ENCODE results near the gene RBMS1. TPM values are rescaled to one million over a fixed set of nuclear protein-coding genes. Genes with fewer than 3 reads are reported as not detected.
A peak's percentile ranks its signal among the peaks of the same experiment; 100 is the strongest.
"Not testable (repeated sequence)": the region's sequence is repeated elsewhere in the genome, so short reads cannot be mapped to it uniquely, and the experiment has no call there.

Gene RBMS1
- total RNA-seq, 1 donor from 2014 or later: 9.3 TPM

DNA sequence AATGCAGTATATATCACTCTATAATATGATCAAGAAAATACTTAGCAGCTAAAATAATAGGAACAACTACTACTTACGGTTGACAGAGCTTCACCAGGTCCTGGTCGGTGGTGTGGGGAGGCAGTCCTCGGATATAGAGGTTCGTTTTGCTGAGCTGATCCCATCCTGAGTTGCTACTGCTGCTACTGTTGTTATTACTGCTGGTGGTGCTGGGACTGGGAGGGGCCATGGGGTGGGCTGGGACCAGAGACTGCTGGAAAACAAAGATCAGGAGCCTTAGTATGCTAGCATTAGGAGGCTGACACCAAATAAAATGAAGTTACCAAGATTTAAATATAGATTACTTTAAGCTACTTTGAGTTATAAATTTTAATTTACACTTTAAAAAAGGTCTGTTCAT, 126.5 kb downstream of the RBMS1 start:
- ATAC-seq; DNase-seq (ENCODE audit: low spot score): not testable (repeated sequence)

DNA sequence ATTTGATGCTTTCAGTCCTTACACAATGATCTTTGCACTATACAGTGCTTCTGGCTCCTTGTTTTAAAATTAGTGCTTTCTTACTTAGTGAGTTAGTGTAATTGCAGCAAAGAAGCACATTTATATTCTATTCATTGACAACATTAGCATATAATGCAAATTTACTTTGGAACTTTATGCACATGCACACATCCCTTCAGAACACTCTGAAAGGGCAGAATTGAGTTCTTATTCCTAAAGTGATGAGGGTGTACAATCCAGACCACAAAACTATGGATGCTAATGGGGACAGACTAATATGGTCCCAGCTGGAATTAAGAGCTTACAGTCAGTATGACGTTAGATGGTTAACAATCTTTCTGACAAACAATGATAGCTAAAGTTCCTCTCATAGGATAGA, 127.1 kb downstream of the RBMS1 start:
- ATAC-seq: no peak
- DNase-seq (ENCODE audit: low spot score): no peak

DNA sequence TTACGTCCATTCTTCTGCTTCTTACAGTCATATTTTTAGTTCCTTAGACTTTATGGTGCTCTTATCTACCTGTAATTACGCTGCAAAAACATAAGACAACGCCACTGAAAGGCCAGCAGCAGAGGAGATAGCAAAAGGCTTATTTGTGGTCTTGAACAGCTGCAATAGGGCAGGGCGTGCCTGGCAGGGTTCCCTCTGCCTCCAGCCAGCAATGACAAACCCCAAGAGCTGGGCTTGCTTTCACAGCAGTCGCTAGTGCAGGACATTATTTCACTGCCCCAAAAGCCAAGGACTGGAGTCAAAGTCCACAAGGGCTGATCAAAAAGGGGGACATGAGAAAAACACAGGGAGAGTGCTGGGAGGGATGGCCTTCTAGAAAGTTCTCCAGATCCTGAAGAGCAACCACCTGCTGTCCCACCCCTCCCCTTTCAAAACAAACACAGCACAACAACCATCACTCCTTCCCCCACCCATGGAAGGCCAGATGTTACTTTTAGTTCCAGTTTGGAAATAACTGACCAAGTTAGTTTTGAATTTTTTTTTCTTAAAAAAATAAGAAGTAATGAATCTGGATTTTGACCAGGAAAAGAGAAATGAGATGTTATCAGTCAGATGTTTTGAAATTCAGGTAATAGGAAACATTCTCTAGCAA, 127.8 kb downstream of the RBMS1 start:
- peak; percentile 19 for ATAC-seq
- no peak for DNase-seq (ENCODE audit: low spot score)

DNA sequence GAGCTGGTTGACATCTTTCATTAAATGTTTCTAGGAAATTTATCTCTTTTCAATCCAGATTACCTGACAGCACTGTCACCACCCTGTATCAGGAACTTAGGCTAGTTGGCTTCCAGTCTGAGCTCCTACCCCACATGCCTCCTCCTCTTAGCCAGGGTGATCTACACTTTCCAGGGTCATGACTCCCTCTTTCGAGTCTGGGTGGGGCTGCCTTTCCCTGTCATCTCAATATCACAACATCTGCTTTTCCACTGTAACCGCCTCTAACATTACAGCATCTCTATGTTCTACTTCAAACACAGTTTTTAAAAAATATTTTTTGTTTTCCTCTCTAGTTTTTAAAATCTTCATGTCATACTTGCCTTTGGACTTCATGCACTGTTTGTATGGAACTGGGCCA, 129.2 kb downstream of the RBMS1 start:
- peak; percentile 16 for ATAC-seq
- no peak for DNase-seq (ENCODE audit: low spot score)

DNA sequence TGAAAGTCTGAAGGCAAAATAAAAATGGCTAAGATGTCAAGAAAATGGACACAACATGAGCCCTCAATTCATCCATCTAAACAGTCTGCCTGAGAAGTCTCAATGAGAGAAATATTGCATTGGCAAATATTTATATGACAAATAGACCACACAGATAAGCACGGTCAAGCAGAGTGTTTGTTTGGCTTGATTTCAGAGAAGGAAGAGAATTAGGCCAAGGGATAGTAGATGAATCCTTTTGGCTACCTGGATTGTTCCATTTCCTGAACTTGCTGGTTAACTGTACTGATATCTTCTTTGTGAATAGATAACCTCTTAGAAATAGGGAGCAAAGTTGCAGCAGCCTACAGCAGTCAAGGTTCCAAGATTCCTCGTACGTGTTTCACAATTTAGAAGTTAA, 129.6 kb downstream of the RBMS1 start:
- no peak for DNase-seq (ENCODE audit: low spot score)
- peak; percentile 19 for ATAC-seq

DNA sequence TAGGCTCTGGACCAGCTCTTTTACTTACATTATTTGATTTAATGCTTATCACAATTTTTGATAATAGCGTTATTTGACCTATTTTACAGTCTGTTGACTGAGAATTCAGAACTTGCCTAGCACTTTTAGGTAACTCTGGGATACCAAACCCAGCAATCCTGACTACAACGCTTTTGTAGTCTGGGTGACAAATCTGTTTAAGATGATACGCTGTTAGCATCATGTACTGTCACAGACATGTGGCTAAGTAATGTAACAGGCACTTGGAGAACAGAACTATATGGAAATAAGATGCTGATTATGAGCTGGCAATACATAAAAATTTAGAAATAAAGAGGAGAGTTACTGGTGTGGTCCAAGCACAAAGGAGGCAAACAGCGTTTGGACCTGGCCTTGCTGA, 130.6 kb downstream of the RBMS1 start:
- DNase-seq (ENCODE audit: low spot score): no peak
- no peak for ATAC-seq

DNA sequence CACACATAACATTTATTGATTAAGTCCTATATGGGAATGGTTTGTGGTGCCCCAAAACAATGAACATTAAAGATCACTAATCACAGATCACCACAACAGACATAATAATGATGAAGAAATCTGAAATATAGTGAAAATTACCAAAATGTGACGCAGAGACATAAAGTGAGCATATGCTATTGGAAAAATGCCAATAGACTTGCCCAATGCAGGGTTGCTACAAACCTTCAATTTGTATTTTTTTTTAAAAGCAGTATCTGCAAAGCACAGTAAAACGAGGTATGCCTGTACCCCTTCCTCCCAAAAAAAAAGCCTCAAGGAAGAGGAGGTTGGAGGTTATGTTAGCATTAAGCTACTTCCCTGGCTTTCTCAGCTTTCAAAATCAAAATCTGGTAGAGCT, 131.1 kb downstream of the RBMS1 start:
- no peak for ATAC-seq
- DNase-seq (ENCODE audit: low spot score): no peak

DNA sequence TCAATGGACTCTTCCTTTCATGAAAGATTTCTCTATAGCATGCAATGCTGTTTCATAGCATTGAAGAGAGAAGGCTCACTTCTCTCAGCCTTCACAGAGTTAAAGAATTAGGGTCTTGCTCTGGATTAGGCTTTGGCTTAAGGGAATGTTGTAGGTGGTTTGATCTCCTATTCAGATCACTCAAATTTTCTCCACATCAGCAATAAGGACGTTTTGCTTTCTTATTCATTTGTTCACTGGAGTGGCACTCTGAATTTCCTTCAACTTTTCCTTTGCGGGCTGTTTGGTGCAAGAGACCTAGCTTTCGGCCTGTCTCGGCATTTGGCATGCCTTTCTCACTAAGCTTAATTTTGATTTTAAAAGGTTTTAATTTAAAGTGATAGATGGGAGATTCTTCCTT, 131.6 kb downstream of the RBMS1 start:
- no peak for ATAC-seq
- no peak for DNase-seq (ENCODE audit: low spot score)

DNA sequence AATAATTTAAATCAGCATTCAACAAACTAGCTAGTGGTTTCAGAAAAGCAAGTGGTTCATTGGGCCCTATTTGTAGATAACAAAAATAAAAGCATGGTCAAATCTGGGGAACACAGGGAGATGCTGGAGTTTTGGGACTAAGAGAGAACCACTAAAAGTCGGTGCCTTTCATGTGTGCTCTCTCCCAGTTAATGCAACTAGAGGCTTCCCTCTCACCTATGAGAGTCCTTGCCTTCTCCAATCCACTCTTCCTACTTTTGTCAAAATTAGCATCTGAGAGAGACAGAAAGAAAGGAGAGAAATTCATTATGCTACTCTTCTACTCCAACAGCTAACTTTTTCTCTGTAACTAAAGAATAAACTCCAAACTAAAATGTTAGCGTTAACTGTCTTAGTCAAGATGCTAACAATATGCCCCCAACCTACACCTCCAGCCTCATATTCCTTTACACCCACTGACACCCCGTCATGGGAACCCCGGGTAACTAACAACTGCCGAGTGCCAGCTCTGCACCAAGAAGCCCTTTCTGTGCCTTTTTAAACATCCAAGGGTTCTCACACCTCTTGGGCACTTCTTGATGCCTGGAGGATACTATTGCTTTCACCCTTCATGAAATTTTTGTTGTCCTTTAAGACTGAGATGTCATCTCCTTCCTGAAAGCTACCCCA, 133.4 kb downstream of the RBMS1 start:
- no peak for ATAC-seq
- no peak for DNase-seq (ENCODE audit: low spot score)

DNA sequence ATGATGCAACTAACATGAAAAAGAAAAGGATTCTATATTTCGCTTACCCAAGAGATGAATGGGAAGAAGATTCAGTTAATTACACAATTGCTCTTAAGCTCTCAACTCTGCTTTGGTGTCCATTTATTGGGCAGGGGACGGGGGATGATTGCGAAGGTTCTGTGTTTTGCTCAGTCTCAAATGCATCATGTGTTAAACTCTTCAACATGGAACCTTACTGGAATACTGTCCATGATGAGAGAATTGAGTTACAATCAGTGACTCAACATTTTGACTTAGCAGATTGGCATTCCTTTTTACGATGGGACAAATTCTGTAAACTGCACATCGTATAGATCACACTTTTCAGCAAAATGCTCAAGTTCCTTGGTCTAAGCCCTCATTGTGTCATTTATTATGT, 135.6 kb downstream of the RBMS1 start:
- no peak for DNase-seq (ENCODE audit: low spot score)
- ATAC-seq: no peak

DNA sequence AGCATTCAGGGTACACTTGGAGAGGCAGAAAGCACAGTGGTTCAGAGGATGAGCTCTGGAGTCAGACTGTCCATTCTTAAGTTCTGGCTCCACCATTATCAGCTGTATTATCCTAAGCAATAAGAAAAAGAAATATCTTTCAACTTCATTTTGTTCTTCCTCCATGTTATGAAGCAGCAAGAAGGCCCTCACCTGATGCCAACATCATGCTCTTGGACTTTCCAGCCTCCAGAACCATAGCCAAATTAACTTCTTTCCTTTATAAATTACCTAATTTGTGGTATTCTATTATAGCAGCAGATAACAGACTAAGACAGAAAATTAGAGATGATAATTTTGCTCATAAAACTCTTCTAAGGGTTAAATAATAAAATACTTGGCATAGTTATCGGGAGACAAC, 137.1 kb downstream of the RBMS1 start:
- DNase-seq (ENCODE audit: low spot score) (no peak), ATAC-seq (no peak)

DNA sequence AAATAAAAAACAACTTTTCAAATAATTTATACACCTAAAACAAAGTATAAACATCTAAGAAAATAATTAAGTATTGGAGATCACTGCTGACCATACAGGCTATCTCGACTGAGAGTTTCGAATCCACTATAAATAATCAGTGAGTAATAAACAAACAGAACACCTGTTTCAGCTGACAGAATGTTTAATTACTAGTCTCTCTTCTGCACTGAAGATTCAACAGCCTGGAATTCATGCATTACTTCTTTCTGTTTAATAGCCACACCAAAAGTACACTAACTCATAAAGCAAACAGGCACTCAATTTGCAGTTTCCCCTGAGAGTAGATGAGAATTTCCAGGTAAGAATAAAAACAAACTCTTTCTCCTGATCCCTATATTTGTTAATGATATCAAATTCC, 138.5 kb downstream of the RBMS1 start:
- DNase-seq (ENCODE audit: low spot score): no peak
- no peak for ATAC-seq

DNA sequence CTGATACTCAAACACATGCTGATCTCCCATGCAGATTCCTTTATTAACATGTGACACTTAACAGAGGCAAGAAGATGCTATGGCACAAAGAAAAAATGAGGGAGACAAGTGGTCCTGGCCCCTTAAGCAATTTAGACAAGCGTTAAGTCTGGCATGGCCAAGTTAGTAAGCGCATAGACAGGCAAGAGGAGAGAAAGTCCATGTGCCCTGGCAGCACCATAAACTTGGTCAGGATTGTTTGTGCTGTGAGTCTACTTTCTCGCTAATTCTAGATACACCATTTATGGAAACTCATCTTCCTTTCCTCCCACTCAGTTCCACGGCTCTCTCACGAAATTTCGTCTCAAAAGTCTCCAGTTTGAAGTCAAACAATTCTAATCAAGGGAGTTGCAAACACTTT, 138.9 kb downstream of the RBMS1 start:
- ATAC-seq (no peak), DNase-seq (ENCODE audit: low spot score) (no peak)

DNA sequence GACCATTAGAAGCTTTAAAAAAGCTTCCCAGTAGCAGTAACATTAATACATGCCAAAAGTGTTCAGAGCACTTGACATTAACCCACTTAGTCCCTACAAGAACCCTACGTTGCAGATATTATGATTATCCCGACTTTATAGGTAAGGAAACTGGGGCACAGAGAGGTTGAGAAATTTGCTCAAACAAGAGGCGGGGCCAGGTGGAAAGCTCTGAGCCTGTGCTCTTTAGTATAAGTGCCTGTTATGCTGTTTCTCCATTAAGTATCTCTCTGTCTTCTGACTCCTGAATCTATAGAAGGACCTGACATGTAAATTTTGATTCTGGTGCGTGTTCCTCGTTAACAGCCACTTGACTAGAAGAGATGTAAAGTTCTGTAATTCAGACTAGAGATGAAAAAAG, 139.8 kb downstream of the RBMS1 start:
- no peak for DNase-seq (ENCODE audit: low spot score)
- no peak for ATAC-seq

DNA sequence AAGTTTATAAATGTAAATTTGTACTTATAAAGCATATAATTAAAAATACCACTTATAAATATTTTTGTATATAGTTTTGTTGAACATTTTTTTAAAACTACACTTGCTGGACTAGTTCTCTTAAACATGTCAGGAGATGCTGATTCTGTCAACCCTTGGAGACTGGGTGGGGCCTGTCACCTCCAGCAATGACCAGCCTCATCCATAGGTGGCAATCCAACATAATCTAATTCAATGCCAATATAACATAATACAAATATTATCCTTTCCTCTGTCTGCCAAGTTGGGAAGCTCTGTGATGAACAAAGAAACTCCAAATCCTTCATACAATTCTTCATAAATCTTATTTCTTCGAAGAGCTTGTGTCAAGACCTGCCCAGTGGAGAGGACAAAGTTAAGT, 140.4 kb downstream of the RBMS1 start:
- DNase-seq (ENCODE audit: low spot score) (no peak), ATAC-seq (no peak)

DNA sequence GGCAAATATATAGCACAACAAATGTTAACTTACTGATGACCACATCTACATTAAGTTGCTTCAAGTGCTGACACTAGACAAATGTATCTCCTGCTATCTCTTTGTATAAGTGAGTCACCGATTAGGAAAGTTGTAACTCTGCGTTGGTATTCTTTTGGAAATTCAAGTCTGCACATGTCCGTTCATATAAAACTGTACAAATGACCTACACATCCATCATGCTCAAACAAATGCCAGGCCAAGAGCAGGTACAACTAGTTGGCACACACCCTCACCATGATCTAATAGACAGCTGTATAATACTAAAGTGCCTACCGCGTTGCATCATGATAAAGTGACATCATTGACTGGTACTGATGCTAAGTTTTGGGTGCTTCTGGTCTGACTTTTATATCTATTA, 141.1 kb downstream of the RBMS1 start:
- ATAC-seq (no peak), DNase-seq (ENCODE audit: low spot score) (no peak)

DNA sequence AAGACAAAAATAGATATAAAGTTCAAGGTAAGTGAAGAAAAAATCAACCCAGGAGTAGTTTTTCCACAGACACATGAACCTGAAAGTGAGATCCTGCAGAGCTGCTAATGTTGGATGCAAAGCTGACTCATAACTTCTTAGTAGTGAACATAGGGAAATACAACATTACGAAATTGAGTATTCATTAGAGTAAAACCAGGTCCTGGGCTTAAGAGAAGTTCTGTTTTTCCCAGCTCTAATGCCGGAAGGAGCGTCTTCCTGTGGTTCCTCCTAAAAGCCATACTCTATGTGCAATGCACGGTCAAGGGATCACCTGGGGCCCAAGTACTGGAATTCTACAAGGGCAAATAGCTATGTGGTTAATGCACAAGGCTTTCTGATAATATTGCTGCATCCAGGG, 141.7 kb downstream of the RBMS1 start:
- no peak for ATAC-seq

DNA sequence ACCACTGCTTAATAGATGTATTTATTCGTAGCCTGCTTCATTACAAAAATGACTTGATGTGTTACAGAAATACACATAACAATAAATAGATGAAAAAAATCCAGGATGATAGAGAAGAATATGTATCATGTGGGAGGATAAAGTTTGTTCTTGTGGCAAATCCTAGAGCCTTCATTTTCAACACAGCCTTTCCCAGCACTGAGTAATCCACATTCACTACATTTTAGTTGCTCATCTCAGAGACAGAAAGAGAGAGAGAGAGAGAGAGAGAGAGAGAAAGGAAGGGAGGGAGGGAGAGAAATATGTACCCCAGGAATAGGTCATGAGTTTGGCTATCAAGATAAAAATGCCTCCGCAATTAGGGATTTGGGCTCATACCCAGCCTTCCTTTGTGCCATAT, 144.3 kb downstream of the RBMS1 start:
- no peak for ATAC-seq
- no peak for DNase-seq (ENCODE audit: low spot score)

More for the DNA sequence above, 141.7 kb downstream of the RBMS1 start:
- DNase-seq (ENCODE audit: low spot score): no peak

DNA sequence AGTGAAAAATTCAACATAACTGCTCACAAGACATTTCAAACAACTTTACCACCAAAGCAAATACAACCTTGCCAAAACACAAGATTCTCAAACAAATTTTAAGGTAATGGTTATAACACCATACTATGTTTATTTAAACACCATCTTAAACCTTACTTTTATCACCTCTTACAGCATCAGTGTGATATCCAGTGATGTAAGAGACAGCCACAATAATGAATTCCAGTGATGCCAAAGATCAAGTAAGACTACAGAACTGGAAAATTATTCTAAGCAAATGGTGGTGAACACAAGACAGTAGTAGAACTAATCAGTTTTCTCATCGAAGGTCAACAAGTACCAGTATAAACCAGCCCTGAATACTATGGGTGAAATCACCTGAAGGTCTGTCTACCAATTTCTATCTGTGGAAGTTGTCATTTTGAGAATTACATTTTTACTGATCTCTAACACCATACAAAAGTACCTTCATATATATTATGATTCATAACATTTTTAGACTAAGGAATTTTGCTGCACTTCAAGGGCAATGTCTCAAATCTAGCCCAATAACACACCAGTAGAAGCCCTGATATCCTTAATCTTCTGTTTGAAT, 146.2 kb downstream of the RBMS1 start:
- ATAC-seq: no peak
- DNase-seq (ENCODE audit: low spot score): no peak

DNA sequence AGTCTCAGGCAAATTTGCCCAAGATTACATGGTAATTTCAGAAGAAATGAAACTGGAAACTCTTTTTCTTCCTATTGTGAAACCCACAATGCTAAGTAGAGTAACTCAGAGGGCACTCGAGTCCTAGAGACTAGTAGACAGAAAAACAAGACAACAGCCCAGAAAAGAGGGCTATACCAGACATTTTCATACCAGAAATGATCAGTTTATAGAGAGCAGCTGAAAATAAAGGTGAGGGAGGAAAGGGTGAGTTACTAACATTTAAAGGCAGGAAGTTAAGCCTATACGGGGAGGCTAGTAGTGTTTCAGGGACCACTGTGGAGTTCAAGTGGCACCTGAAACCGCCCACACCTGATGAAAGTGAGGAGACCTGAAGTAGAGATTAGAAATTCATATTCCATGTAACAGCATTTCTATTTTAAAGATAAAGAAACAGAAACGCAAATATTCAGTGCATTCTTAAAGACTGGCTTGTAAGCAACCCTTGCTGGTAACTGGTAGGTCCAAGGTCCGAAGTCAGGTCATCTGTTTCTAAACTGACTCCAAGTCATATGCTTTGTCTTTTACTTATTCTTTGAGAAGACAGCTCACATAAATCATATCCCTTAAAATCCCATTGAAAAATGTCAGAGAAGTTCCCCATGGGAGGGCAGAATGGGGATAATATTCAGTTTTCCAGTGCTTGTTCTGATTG, 148.4 kb downstream of the RBMS1 start:
- no peak for DNase-seq (ENCODE audit: low spot score)
- ATAC-seq: no peak

DNA sequence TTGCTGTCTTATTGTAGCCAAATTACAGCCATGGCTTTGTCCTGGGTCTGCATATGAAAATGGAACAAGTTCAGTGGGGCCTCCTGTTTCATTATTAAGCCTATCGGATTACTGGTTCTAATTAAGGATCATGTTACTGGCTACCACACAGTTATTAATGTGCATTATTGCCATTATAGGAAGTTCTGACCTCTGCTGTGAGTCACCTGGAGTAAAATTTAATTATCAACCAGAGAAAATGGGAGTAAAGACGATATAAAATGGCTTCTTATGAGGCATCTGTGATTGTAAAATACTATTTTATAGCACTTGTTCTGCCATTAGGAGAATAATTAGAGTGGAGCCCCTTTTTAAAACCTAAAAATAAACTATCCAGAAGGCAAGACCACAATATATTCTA, 150.2 kb downstream of the RBMS1 start:
- DNase-seq (ENCODE audit: low spot score) (no peak), ATAC-seq (no peak)

DNA sequence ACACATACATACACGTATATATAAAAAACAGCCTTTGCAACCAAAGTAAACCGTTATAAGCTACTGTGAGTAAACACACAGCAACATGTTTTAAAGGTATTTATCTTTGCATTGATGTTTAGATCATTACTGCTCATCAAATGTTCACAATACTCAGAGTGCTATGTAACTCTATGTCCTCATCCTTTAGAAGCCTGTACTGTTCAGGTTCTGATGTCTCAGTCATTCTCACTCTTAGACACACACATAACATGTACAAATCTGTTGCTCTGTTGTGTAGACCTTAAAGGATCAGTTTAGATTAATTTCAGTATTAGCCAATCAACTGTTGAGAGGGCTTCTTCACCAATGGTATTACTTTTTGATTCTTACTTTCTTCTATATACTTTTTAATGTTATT, 153.9 kb downstream of the RBMS1 start:
- ATAC-seq (no peak), DNase-seq (ENCODE audit: low spot score) (no peak)
